A673 (cell line): ENCODE data around the gene SKI. TPM values are rescaled to one million over a fixed set of nuclear protein-coding genes. Genes with fewer than 3 reads are reported as not detected.
A peak's percentile ranks its signal among the peaks of the same experiment; 100 is the strongest.

Experiments used
- BruUV-seq: library from RNA; stranded (reverse); fragments of 400-500 nt; replicated peaks from 2 replicates; lab custom pipeline; 2021; lab: Mats Ljungman, UMichigan
- CTCF ChIA-PET: fragments of 300-600 bp; sonication (Branson Sonifier 250); formaldehyde crosslinking; loops from one replicate; lab custom pipeline; 2022; ENCODE audit warnings: antibody characterized with exemption; lab: Charles Lee
- POLR2A ChIA-PET: fragments of 300-600 bp; sonication (Branson Sonifier 250); formaldehyde crosslinking; loops from one replicate; lab custom pipeline; 2022; ENCODE audit warnings: antibody characterized with exemption; ENCODE audit not compliant: low non-redundant PET; lab: Charles Lee
- DNase-seq: peaks from one replicate; pipeline ENCODE4 v3.0.0-alpha.2; 2015; ENCODE audit warnings: low spot score
- H3K27ac ChIP-seq: fragments of 200-600 bp; sonication (generic); 2 replicates; pipeline ENCODE4 v1.5.1; 2016; ENCODE audit warnings: mixed run types, low read depth, mild to moderate bottlenecking, mixed read lengths, antibody characterized with exemption, low read length; ENCODE audit not compliant: poor library complexity, severe bottlenecking
- H3K27me3 ChIP-seq: fragments of 200-600 bp; sonication (generic); replicated peaks from 2 replicates; pipeline ENCODE4 v1.6.1; 2017; ENCODE audit warnings: mixed run types, low read depth, mild to moderate bottlenecking, mixed read lengths, antibody characterized with exemption, low read length; ENCODE audit not compliant: insufficient read depth, poor library complexity
- H3K36me3 ChIP-seq: fragments of 200-600 bp; sonication (generic); 2 replicates; pipeline ENCODE4 v1.6.1; 2016; ENCODE audit warnings: mixed run types, mild to moderate bottlenecking, mixed read lengths, antibody characterized with exemption, low read length; ENCODE audit not compliant: insufficient read depth, poor library complexity, severe bottlenecking
- H3K4me1 ChIP-seq: fragments of 200-600 bp; sonication (generic); 2 replicates; pipeline ENCODE4 v1.6.1; 2017; ENCODE audit warnings: mixed run types, mild to moderate bottlenecking, mixed read lengths, antibody characterized with exemption, low read length; ENCODE audit not compliant: insufficient read depth, poor library complexity, severe bottlenecking
- H3K4me3 ChIP-seq: fragments of 200-600 bp; sonication (generic); 2 replicates; pipeline ENCODE4 v1.5.1; 2016; ENCODE audit warnings: low read depth, mixed run types, mild to moderate bottlenecking, mixed read lengths, low read length; ENCODE audit not compliant: poor library complexity, severe bottlenecking
- H3K9me3 ChIP-seq: fragments of 200-600 bp; sonication (generic); 2 replicates; pipeline ENCODE4 v1.6.1; 2016; ENCODE audit warnings: mixed run types, low read depth, mild to moderate bottlenecking, mixed read lengths, antibody characterized with exemption, low read length; ENCODE audit not compliant: poor library complexity, severe bottlenecking
- EZH2 ChIP-seq: fragments of 200-600 bp; sonication (generic); IDR thresholded peaks from 2 replicates; pipeline ENCODE4 v1.6.1; 2017; ENCODE audit warnings: borderline replicate concordance, low read depth, mild to moderate bottlenecking, mixed read lengths, antibody characterized with exemption, low read length; ENCODE audit not compliant: poor library complexity, severe bottlenecking
- intact Hi-C: fragments of 100-400 bp; cut with micrococcal nuclease; formaldehyde crosslinking; loops from one replicate; pipeline ENCODE4 v1.10.0; 2022; ENCODE audit not compliant: unreplicated experiment
- total RNA-seq: library from RNA; stranded (reverse); gene quantifications from 2 replicates; pipeline ENCODE4 v1.2.3, GENCODE V29; 2021
- TF ChIP-seq, protein P1 (sequence below): fragments of 300-800, 200-600 bp; sonication (generic); conservative IDR thresholded peaks from 2 replicates; pipeline ENCODE4 v1.5.1; 2017; ENCODE audit warnings: low read depth, mild to moderate bottlenecking, antibody characterized with exemption, low read length, moderate library complexity, mixed read lengths

SKI gene
- total RNA-seq, 1 experiment from 2014 or later = 88.1 TPM

DNA sequence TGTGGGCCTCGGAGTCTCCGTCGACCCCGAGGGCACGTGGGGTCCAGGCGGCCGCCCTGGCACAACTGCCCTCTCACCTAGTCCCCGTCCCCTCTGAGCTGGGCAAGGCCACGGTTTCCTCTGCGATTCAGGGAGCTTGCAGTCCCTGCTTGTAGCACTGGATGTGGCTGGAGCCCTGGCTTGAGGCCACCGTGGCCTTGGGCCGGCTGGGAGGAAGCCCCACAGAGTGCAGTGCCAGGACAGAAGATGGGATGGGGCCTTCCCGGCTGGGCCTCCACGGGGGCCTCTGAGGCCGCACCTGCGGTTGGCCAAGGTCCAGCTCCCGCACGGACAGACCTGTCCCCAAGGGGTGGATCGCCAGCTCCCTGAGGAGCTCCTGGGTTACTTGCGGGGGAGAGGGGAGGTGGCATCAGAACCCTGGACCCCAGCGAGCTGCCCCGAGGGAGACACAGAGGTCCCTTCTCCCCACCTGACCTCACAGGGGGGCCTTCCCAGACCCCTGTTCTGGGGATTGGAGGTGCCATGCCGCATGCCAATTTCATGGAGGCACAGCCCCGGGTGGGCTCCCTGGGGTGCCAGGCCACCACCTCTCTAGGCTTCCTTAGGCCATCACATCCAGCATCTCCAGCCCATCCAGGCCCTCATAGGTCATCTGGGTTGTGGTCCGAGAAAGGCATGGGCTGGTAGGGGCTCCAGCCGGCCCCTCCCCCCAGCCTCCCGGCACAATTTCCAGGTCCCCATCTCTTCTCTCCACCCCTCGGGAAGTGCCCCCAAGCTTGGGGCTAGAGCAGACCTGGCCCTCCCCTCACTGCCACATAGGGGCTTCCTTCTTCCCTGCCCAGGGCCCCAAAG lies 82.4 kb downstream of the SKI start:
- no peak overlapping the region for H3K4me3 ChIP-seq
- H3K36me3 ChIP-seq = peaks cover 34% of the 10 kb centered on the region
- intact Hi-C loops = loop anchor here (10.0 kb wide), 1 partner anchor 116 kb away; the partner anchor contains the start of gene FAAP20
- TF ChIP-seq EZH2 = no peak
- TF ChIP-seq, protein P1, sequence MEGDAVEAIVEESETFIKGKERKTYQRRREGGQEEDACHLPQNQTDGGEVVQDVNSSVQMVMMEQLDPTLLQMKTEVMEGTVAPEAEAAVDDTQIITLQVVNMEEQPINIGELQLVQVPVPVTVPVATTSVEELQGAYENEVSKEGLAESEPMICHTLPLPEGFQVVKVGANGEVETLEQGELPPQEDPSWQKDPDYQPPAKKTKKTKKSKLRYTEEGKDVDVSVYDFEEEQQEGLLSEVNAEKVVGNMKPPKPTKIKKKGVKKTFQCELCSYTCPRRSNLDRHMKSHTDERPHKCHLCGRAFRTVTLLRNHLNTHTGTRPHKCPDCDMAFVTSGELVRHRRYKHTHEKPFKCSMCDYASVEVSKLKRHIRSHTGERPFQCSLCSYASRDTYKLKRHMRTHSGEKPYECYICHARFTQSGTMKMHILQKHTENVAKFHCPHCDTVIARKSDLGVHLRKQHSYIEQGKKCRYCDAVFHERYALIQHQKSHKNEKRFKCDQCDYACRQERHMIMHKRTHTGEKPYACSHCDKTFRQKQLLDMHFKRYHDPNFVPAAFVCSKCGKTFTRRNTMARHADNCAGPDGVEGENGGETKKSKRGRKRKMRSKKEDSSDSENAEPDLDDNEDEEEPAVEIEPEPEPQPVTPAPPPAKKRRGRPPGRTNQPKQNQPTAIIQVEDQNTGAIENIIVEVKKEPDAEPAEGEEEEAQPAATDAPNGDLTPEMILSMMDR = no peak
- CTCF ChIA-PET = no interaction called here
- peaks cover 43% of the 10 kb centered on the region for H3K4me1 ChIP-seq
- no peaks in the 10 kb centered on the region for H3K9me3 ChIP-seq
- BruUV-seq = no TSS peak
- H3K27ac ChIP-seq = peak overlapping the region; percentile 57
- POLR2A ChIA-PET = no interaction called here
- H3K27me3 ChIP-seq = no peaks in the 10 kb centered on the region
- DNase-seq = no peak

DNA sequence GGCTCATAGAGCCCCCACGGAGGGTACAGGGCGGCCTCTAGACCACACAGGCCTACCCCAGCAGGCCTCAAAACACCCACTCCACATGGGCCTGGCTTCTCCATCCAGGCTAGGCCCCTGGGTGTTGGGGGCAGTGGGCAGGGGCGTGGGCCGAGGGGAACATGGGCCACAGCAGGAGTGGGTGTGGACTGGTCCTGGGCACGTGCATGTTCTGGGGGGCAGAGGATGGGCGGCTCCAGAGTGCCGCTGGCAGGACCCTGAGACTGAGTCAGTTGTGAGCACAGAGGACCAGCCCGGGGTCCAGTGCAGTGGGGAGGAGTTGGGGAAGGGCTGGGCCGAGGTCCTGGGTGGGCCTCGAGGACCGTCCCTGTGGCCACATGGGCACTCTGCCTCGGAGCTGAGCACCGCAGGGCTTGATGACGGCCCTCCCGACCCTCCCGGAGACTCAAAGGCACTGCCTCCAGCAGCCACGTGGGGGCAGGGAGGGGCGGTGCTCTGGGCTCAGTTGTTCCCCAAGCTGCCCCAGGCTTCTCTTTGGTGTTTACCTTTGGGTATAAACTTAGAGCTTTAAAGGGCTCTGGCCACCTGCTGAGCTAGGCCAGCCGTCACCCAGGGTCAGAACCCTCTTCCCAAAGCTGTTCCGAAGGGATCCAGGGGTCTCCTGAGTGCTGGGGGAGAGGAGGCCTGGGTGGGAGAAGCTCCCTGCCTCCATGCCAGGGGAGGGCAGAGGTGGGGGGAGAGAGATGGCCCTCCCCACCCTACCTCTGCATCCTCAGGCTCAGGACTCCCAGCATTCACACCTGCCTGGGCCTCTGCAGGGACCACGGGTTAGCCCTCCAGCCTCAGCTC lies 83.3 kb downstream of the SKI start:
- POLR2A ChIA-PET = no interaction called here
- intact Hi-C loops = loop anchor here (10.0 kb wide), 1 partner anchor 117 kb away; the partner anchor contains the start of gene FAAP20
- Histone ChIP-seq H3K4me3 (no peak overlapping the region), H3K9me3 (no peaks in the 10 kb centered on the region), H3K36me3 (peaks cover 27% of the 10 kb centered on the region), H3K27me3 (no peaks in the 10 kb centered on the region), H3K4me1 (peaks cover 43% of the 10 kb centered on the region), H3K27ac (peak overlapping the region; percentile 57)
- BruUV-seq = no TSS peak
- no peak for TF ChIP-seq EZH2
- TF ChIP-seq, protein P1 = peak; percentile 53
- CTCF ChIA-PET = no interaction called here
- peak; percentile 87 for DNase-seq

DNA sequence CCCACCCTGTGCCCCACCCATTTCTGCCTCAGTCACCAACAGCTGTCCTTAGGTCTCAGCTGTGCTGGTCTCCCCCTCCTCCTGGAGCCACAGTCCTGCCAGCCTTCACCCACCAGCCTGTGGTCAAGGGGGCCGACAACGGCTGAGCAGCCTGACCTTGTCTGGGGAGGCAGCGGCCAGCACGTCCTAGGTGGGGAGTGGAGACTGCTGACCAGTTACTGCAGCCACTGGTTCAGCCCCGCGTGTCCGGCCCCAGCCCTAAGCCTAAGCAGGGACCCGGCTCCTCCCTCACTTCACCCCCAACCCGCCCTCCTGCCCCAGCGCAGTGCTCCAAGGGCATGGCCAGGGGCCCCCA lies 84.0 kb downstream of the SKI start:
- BruUV-seq = no TSS peak
- Histone ChIP-seq H3K27me3 (no peaks in the 10 kb centered on the region), H3K4me3 (no peak overlapping the region), H3K4me1 (peaks cover 44% of the 10 kb centered on the region), H3K9me3 (no peaks in the 10 kb centered on the region), H3K27ac (no peak overlapping the region), H3K36me3 (peaks cover 23% of the 10 kb centered on the region)
- DNase-seq = no peak
- ChIA-PET POLR2A (interaction anchor here (0.6 kb wide), 1 partner anchor 85 kb away, joined by 9 read pairs; no protein-coding TSS in a partner anchor), CTCF (no interaction called here)
- no peak for TF ChIP-seq EZH2
- TF ChIP-seq, protein P1 = no peak
- intact Hi-C loops = loop anchor here (10.0 kb wide), 1 partner anchor 117 kb away; the partner anchor contains the start of gene FAAP20
